Muscle of leg (tissue), 11 donors: ENCODE results near the gene JAK2. TPM values are rescaled to one million over a fixed set of nuclear protein-coding genes. Genes with fewer than 3 reads are reported as not detected.
"Not testable (repeated sequence)": the region's sequence is repeated elsewhere in the genome, so short reads cannot be mapped to it uniquely, and the experiment has no call there.

Experiments
- DNase-seq: peaks from one replicate; pipeline ENCODE4 v3.0.0; 2013
- H3K27ac ChIP-seq: one replicate; pipeline ENCODE4 v1.5.1; 2013; ENCODE audit warnings: mild to moderate bottlenecking, low read length, control low read depth
- H3K27me3 ChIP-seq: one replicate; pipeline ENCODE4 v1.6.1; 2013; ENCODE audit warnings: low read length; ENCODE audit not compliant: control insufficient read depth, insufficient read depth
- H3K36me3 ChIP-seq: one replicate; pipeline ENCODE4 v1.6.1; 2013; ENCODE audit warnings: low read length; ENCODE audit not compliant: control insufficient read depth, insufficient read depth
- H3K4me1 ChIP-seq: one replicate; pipeline ENCODE4 v1.6.1; 2013; ENCODE audit warnings: low read length; ENCODE audit not compliant: control insufficient read depth, insufficient read depth
- H3K4me3 ChIP-seq: one replicate; pipeline ENCODE4 v1.5.1; 2013; ENCODE audit warnings: low read length, control low read depth
- H3K9me3 ChIP-seq: replicated peaks from 2 replicates; pipeline ENCODE4 v1.6.1; 2013; ENCODE audit warnings: low read depth, low read length; ENCODE audit not compliant: control insufficient read depth
- WGBS: methylation state at CpG from one replicate; pipeline ENCODE4 v1.1.5; 2013; ENCODE audit warnings: missing lambda C conversion rate; ENCODE audit not compliant: insufficient coverage; 5-methylcytosine and 5-hydroxymethylcytosine counted together
- polyA plus RNA-seq, 8 donors: library from polyadenylated mRNA; unstranded; fragments of 120-200 nt; gene quantifications; one replicate each; pipeline versions ENCODE4 v1.2.1 to v1.2.3, GENCODE V29; 2013; ENCODE audit warnings: inconsistent platforms in 1 of 8, low replicate concordance in 1 of 8; ENCODE audit not compliant: insufficient read length in 8 of 8, insufficient read depth in 1 of 8
- total RNA-seq: library from RNA; stranded (reverse); fragments of 120-200 nt; gene quantifications from one replicate; pipeline ENCODE4 v1.2.4, GENCODE V29; 2013

The JAK2 gene
- total and polyA plus RNA-seq, 9 donors = 6.3 to 14.1 (median 10.6) TPM

GRCh38 chr9:5031941-5032340 is 46.9 kb downstream of the JAK2 start:
- WGBS = 97% methylated on average over 18 of the region's 19 CpGs
- H3K4me3 ChIP-seq, DNase-seq, H3K9me3 ChIP-seq, H3K4me1 ChIP-seq, H3K27me3 ChIP-seq, H3K36me3 ChIP-seq, H3K27ac ChIP-seq: not testable (repeated sequence)

DNA sequence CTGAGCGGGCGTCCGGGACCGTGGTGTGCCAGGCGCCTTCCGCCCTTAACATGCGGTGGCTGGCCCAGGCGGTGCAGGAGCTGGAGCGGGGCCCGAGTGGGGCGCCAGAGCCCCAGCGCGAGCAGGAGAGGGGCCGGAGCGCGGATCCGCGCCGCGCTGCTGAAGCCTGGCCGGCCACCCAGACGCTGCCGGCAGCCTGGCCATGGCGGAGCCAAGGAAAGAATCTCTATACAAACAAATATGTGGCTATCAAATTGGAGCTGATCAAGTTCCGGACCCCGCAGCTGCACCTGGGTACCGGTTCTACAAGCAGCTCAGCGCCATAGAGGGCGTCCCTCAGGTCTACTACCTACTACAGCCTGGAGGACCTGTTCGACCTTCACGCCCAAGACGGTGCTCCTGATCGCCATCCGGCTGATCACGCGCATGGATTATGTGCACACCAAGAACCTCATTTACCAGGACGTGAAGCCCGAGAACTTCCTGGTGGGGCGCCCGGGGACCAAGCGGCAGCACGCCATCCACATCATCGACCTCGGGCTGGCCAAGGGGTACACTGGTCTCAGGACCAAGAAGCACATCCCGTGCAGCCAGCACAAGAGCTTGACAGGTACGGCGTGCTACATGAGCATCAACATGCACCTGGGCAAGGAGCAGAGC is 55.8 kb downstream of the JAK2 start:
- peaks cover 12% of the 10 kb centered on the region for H3K36me3 ChIP-seq
- no peak overlapping the region for H3K27ac ChIP-seq
- no peak overlapping the region for H3K4me3 ChIP-seq
- no peaks in the 10 kb centered on the region for H3K27me3 ChIP-seq
- 98% methylated on average over 38 of the region's 47 CpGs for WGBS
- no peaks in the 10 kb centered on the region for H3K4me1 ChIP-seq
- peaks cover 15% of the 10 kb centered on the region for H3K9me3 ChIP-seq
- no peak for DNase-seq

GRCh38 chr9:5041390-5042115 is 56.5 kb downstream of the JAK2 start:
- no peaks in the 10 kb centered on the region for H3K4me1 ChIP-seq
- peaks cover 15% of the 10 kb centered on the region for H3K9me3 ChIP-seq
- 96% methylated on average over 43 of the region's 48 CpGs for WGBS
- no peak for DNase-seq
- no peaks in the 10 kb centered on the region for H3K27me3 ChIP-seq
- no peak overlapping the region for H3K27ac ChIP-seq
- no peak overlapping the region for H3K4me3 ChIP-seq
- peaks cover 12% of the 10 kb centered on the region for H3K36me3 ChIP-seq

- Histone ChIP-seq H3K4me3 (no peak overlapping the region), H3K4me1 (no peaks in the 10 kb centered on the region), H3K9me3 (peaks cover 15% of the 10 kb centered on the region), H3K27me3 (no peaks in the 10 kb centered on the region), H3K27ac (no peak overlapping the region), H3K36me3 (peaks cover 12% of the 10 kb centered on the region)
- no peak for DNase-seq
- 82% methylated on average over 29 of the region's 30 CpGs for WGBS
Observed at GRCh38 chr9:5042661-5043178, 57.6 kb downstream of the JAK2 start.

DNA sequence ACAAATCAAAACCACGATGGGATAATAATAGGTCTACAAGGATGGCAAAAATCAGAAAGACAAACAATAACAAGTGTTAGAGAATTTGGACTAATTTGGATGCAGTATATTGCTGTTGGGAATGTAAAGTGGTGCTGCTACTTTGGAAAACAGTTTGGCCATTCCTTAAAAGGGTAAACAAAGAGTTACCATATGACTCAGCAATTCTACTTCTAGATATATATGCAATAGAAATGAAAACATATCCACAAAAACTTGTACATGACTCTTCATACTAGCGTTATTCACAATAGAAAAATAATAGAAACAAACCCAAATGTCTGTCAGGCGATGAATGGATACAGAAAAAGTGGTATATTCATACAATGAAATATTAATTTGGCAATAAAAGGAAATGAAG is 58.3 kb downstream of the JAK2 start:
- Histone ChIP-seq H3K27me3 (no peaks in the 10 kb centered on the region), H3K27ac (no peak overlapping the region), H3K36me3 (peaks cover 12% of the 10 kb centered on the region), H3K4me3 (no peak overlapping the region), H3K4me1 (no peaks in the 10 kb centered on the region), H3K9me3 (peaks cover 15% of the 10 kb centered on the region)
- no peak for DNase-seq
- WGBS = no CpG with 5 or more reads among the region's 3 CpGs

GRCh38 chr9:5044160-5044559 is 59.1 kb downstream of the JAK2 start:
- no peak for DNase-seq
- no peak overlapping the region for H3K4me3 ChIP-seq
- H3K9me3 ChIP-seq = peaks cover 15% of the 10 kb centered on the region
- no peaks in the 10 kb centered on the region for H3K27me3 ChIP-seq
- peaks cover 12% of the 10 kb centered on the region for H3K36me3 ChIP-seq
- no CpG with 5 or more reads among the region's 4 CpGs for WGBS
- no peaks in the 10 kb centered on the region for H3K4me1 ChIP-seq
- no peak overlapping the region for H3K27ac ChIP-seq

- no peaks in the 10 kb centered on the region for H3K36me3 ChIP-seq
- H3K4me3 ChIP-seq = no peak overlapping the region
- no peak for DNase-seq
- no peaks in the 10 kb centered on the region for H3K9me3 ChIP-seq
- no peaks in the 10 kb centered on the region for H3K4me1 ChIP-seq
- WGBS = no CpG with 5 or more reads among the region's 1 CpG
- H3K27me3 ChIP-seq = no peaks in the 10 kb centered on the region
- H3K27ac ChIP-seq = no peak overlapping the region
Observed at GRCh38 chr9:5052838-5053237, 67.8 kb downstream of the JAK2 start.

- Histone ChIP-seq H3K27ac (no peak overlapping the region), H3K4me1 (no peaks in the 10 kb centered on the region), H3K9me3 (no peaks in the 10 kb centered on the region), H3K4me3 (no peak overlapping the region), H3K36me3 (peaks cover 4% of the 10 kb centered on the region), H3K27me3 (no peaks in the 10 kb centered on the region)
- no peak for DNase-seq
- no CpG with 5 or more reads among the region's 1 CpG for WGBS
Observed at GRCh38 chr9:5062631-5063030, 77.6 kb downstream of the JAK2 start.

DNA sequence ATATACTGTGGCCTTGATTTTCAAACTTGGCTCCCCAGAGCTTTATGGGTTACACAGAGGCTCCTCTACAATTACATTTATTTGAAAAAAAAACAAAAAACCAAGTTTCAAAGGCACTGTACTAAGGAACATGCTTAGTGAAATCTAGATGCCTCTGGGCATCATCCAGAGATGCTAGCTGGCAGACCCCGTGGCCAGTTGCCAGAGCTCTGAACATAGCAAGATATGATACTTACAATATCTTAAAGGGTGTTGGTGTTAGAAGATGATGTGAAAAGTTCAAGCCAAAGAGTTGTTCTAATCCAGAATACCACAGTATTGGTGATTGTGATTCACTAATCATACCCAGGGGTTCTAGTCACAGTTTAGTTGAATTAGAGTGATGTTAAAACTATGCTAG is 87.8 kb downstream of the JAK2 start:
- WGBS = no CpG with 5 or more reads among the region's 1 CpG
- Histone ChIP-seq H3K27ac (no peak overlapping the region), H3K27me3 (no peaks in the 10 kb centered on the region), H3K36me3 (peaks cover 10% of the 10 kb centered on the region), H3K4me3 (no peak overlapping the region), H3K9me3 (no peaks in the 10 kb centered on the region), H3K4me1 (no peaks in the 10 kb centered on the region)
- DNase-seq = no peak

- Histone ChIP-seq H3K4me1 (no peaks in the 10 kb centered on the region), H3K36me3 (peaks cover 10% of the 10 kb centered on the region), H3K9me3 (no peaks in the 10 kb centered on the region), H3K27ac (no peak overlapping the region), H3K27me3 (no peaks in the 10 kb centered on the region), H3K4me3 (no peak overlapping the region)
- DNase-seq = peak; percentile 5
- no CpG with 5 or more reads among the region's 1 CpG for WGBS
Observed at GRCh38 chr9:5073701-5074100, 88.6 kb downstream of the JAK2 start.
